H1 (cell line): Measurements from ENCODE around the gene A4GALT. TPM values are rescaled to one million over a fixed set of nuclear protein-coding genes. Genes with fewer than 3 reads are reported as not detected.

Experiments
- CTCF ChIA-PET: fragments of 300-600 bp; sonication (Branson Sonifier 250); formaldehyde crosslinking; loops from one replicate; lab custom pipeline; 2021; ENCODE audit not compliant: partially characterized antibody; lab: Charles Lee
- POLR2A ChIA-PET: fragments of 300-600 bp; sonication (Branson Sonifier 250); formaldehyde crosslinking; loops from one replicate; lab custom pipeline; 2021; ENCODE audit warnings: inconsistent platforms; ENCODE audit not compliant: partially characterized antibody; lab: Charles Lee
- DNase-seq, 2 experiments: peaks; one replicate each; pipeline versions ENCODE4 v3.0.0 to v3.0.0-alpha.2; 2010 to 2022; ENCODE audit warnings: low spot score in 2 of 2, low read depth in 1 of 2, mixed read lengths in 1 of 2
- FAIRE-seq: peaks from 2 replicates; lab custom pipeline; 2011; peaks lifted over from hg19 to GRCh38; lab: Jason Lieb, UNC
- H2AFZ ChIP-seq: 2 replicates; pipeline ENCODE4 v1.8.1; 2012; ENCODE audit warnings: low read length, inconsistent platforms
- H2AK5ac ChIP-seq: 2 replicates; pipeline ENCODE4 v1.6.1; 2013; ENCODE audit warnings: low read depth, low read length
- H2BK120ac ChIP-seq: replicated peaks from 2 replicates; pipeline ENCODE3; 2013; ENCODE audit warnings: low read depth, low read length, inconsistent platforms
- H2BK12ac ChIP-seq: 2 replicates; pipeline ENCODE4 v1.6.1; 2013; ENCODE audit warnings: low read depth, low read length
- H2BK15ac ChIP-seq: 2 replicates; pipeline ENCODE4 v1.6.1; 2013; ENCODE audit warnings: low read length
- H2BK20ac ChIP-seq: 2 replicates; pipeline ENCODE4 v1.6.1; 2013; ENCODE audit warnings: low read length
- H2BK5ac ChIP-seq: 2 replicates; pipeline ENCODE4 v1.6.1; 2013; ENCODE audit warnings: low read depth, low read length
- H3K14ac ChIP-seq: 2 replicates; pipeline ENCODE4 v1.6.1; 2013; ENCODE audit warnings: inconsistent platforms; ENCODE audit not compliant: insufficient read length
- H3K18ac ChIP-seq: 2 replicates; pipeline ENCODE4 v1.6.1; 2013; ENCODE audit warnings: low read length; ENCODE audit errors: extremely low read depth
- H3K23ac ChIP-seq: 2 replicates; pipeline ENCODE4 v1.6.1; 2013; ENCODE audit warnings: inconsistent platforms; ENCODE audit not compliant: insufficient read length
- H3K23me2 ChIP-seq: 2 replicates; pipeline ENCODE4 v1.6.1; 2013; ENCODE audit warnings: low read depth, low read length
- H3K27ac ChIP-seq: 2 replicates; pipeline ENCODE4 v1.6.1; 2011; ENCODE audit warnings: low read depth, low read length, inconsistent platforms
- H3K27me3 ChIP-seq, 4 experiments: replicated peaks in 1 of 4; 1 replicate in 1 of 4; 2 replicates in 3 of 4; pipeline versions ENCODE4 v1.6.1 to v1.8.1; 2011 to 2013; ENCODE audit warnings: low read length in 3 of 4, mild to moderate bottlenecking in 3 of 4, inconsistent platforms in 2 of 4, mixed read lengths in 2 of 4, moderate library complexity in 1 of 4; ENCODE audit not compliant: control insufficient read depth in 3 of 4, insufficient read depth in 3 of 4; ENCODE audit errors: extremely low read depth in 1 of 4
- H3K36me3 ChIP-seq, 4 experiments: 2 replicates each; pipeline versions ENCODE4 v1.6.1 to v1.8.1; 2011 to 2013; ENCODE audit warnings: mild to moderate bottlenecking in 4 of 4, low read length in 3 of 4, moderate library complexity in 2 of 4, control low read depth in 1 of 4, inconsistent platforms in 1 of 4; ENCODE audit not compliant: insufficient read depth in 4 of 4, control insufficient read depth in 2 of 4
- H3K4ac ChIP-seq: replicated peaks from 2 replicates; pipeline ENCODE3; 2013; ENCODE audit warnings: low read length, low read depth, mixed read lengths, inconsistent platforms; ENCODE audit not compliant: insufficient read length
- H3K4me1 ChIP-seq, 4 experiments: replicated peaks in 1 of 4; 1 replicate in 1 of 4; 2 replicates in 3 of 4; pipeline versions ENCODE4 v1.6.1 to v1.8.1; 2011 to 2013; ENCODE audit warnings: low read length in 3 of 4, inconsistent platforms in 2 of 4, mixed read lengths in 1 of 4; ENCODE audit not compliant: insufficient read depth in 4 of 4, control insufficient read depth in 3 of 4
- H3K4me2 ChIP-seq, 2 experiments: 2 replicates each; pipeline versions ENCODE4 v1.6.1 to v1.8.1; 2011 to 2013; ENCODE audit warnings: low read depth in 2 of 2, low read length in 2 of 2, control low read depth in 1 of 2, inconsistent platforms in 1 of 2, mild to moderate bottlenecking in 1 of 2; ENCODE audit not compliant: insufficient read depth in 1 of 2
- H3K4me3 ChIP-seq, 4 experiments: fragments of 200-600, 300-600 bp in 1 of 4; sonication (generic), shearing (Covaris generic), sonication (Bioruptor Twin) in 1 of 4; 2 replicates each; pipeline versions ENCODE4 v1.5.1 to v1.8.1; 2011 to 2016; ENCODE audit warnings: low read length in 4 of 4, low read depth in 3 of 4, control low read depth in 2 of 4, inconsistent platforms in 2 of 4, mild to moderate bottlenecking in 2 of 4, mixed read lengths in 1 of 4, moderate library complexity in 1 of 4; ENCODE audit not compliant: insufficient read depth in 2 of 4; ENCODE audit errors: extremely low read depth in 1 of 4
- H3K56ac ChIP-seq: replicated peaks from 2 replicates; pipeline ENCODE3; 2013; ENCODE audit warnings: low read depth, mild to moderate bottlenecking, mixed read lengths, low read length, inconsistent platforms; ENCODE audit not compliant: insufficient read length
- H3K79me1 ChIP-seq: 2 replicates; pipeline ENCODE4 v1.6.1; 2013; ENCODE audit warnings: low read depth, low read length, control low read depth
- H3K79me2 ChIP-seq, 2 experiments: 2 replicates each; pipeline versions ENCODE4 v1.6.1 to v1.8.1; 2012 to 2013; ENCODE audit warnings: low read length in 2 of 2, mild to moderate bottlenecking in 2 of 2, inconsistent platforms in 1 of 2; ENCODE audit not compliant: insufficient read depth in 2 of 2, control insufficient read depth in 1 of 2
- H3K9ac ChIP-seq, 4 experiments: replicated peaks in 1 of 4; 1 replicate in 1 of 4; 2 replicates in 3 of 4; pipeline versions ENCODE4 v1.6.1 to v1.8.1; 2011 to 2013; ENCODE audit warnings: low read depth in 3 of 4, low read length in 3 of 4, control low read depth in 2 of 4, mild to moderate bottlenecking in 2 of 4, moderate library complexity in 2 of 4, inconsistent platforms in 1 of 4; ENCODE audit errors: extremely low read depth in 1 of 4
- H3K9me3 ChIP-seq, 2 experiments: 2 replicates each; pipeline versions ENCODE4 v1.6.1 to v1.8.1; 2012 to 2013; ENCODE audit warnings: mild to moderate bottlenecking in 2 of 2, moderate library complexity in 2 of 2, control low read depth in 1 of 2, inconsistent platforms in 1 of 2, low read depth in 1 of 2, low read length in 1 of 2, mixed read lengths in 1 of 2; ENCODE audit not compliant: insufficient read depth in 2 of 2
- H4K20me1 ChIP-seq, 2 experiments: replicated peaks in 1 of 2; 2 replicates each; pipeline versions ENCODE3 to v1.8.1; 2011 to 2013; ENCODE audit warnings: inconsistent platforms in 2 of 2, low read length in 2 of 2, mild to moderate bottlenecking in 1 of 2; ENCODE audit not compliant: insufficient read depth in 2 of 2, control insufficient read depth in 1 of 2
- H4K5ac ChIP-seq: 2 replicates; pipeline ENCODE4 v1.6.1; 2013; ENCODE audit warnings: low read length, low read depth, mixed read lengths, inconsistent platforms; ENCODE audit not compliant: insufficient read length
- H4K8ac ChIP-seq: 2 replicates; pipeline ENCODE4 v1.8.0; 2013; ENCODE audit warnings: mild to moderate bottlenecking, moderate library complexity, low read length, inconsistent platforms; ENCODE audit not compliant: insufficient read depth; ENCODE audit errors: extremely low read depth
- H4K91ac ChIP-seq: replicated peaks from 2 replicates; pipeline ENCODE3; 2013; ENCODE audit warnings: low read length, mixed read lengths, inconsistent platforms; ENCODE audit not compliant: insufficient read length
- BACH1 ChIP-seq: IDR thresholded peaks from 2 replicates; pipeline ENCODE4 v1.6.1; 2012; ENCODE audit warnings: low read length, improper control_type of control experiment
- KDM4A ChIP-seq: IDR thresholded peaks from one replicate; pipeline ENCODE4 v1.7.1; 2012; ENCODE audit warnings: low read depth, mild to moderate bottlenecking, moderate library complexity, low read length, inconsistent platforms; ENCODE audit not compliant: severe bottlenecking
- MAFK ChIP-seq: IDR thresholded peaks from 2 replicates; pipeline ENCODE4 v1.6.1; 2012; ENCODE audit warnings: low read depth, mild to moderate bottlenecking, improper control_type of control experiment, low read length
- SP2 ChIP-seq: IDR thresholded peaks from 2 replicates; pipeline ENCODE4 v1.6.1; 2012; ENCODE audit warnings: mild to moderate bottlenecking, low read length, inconsistent platforms
- SUZ12 ChIP-seq: fragments of 200-600 bp; sonication (generic); IDR thresholded peaks from 2 replicates; pipeline ENCODE4 v1.6.1; 2012; ENCODE audit warnings: mild to moderate bottlenecking, inconsistent platforms, low read length, moderate library complexity, mixed read lengths
- TBP ChIP-seq: IDR thresholded peaks from 2 replicates; pipeline ENCODE4 v1.6.1; 2011; ENCODE audit warnings: low read depth, low read length, improper control_type of control experiment
- TEAD4 ChIP-seq: IDR thresholded peaks from 2 replicates; pipeline ENCODE4 v1.6.1; 2012; ENCODE audit warnings: low read depth, low read length, inconsistent platforms, mixed read lengths
- WGBS, 2 experiments: shearing (Covaris generic) in 1 of 2; methylation state at CpG; one replicate each; pipeline versions ENCODE4 v1.1.6 to v1.1.7; 2013 to 2015; ENCODE audit warnings: low lambda C conversion rate in 2 of 2, mixed read lengths in 2 of 2, inconsistent platforms in 1 of 2, low coverage in 1 of 2, missing lambda C conversion rate in 1 of 2; ENCODE audit not compliant: insufficient replicate concordance in 2 of 2, insufficient coverage in 1 of 2, insufficient read length in 1 of 2; ENCODE audit errors: extremely low coverage in 1 of 2, missing lambda C conversion rate in 1 of 2; 5-methylcytosine and 5-hydroxymethylcytosine counted together
- polyA plus RNA-seq, 7 experiments: library from polyadenylated mRNA; depleted of rRNA in 3 of 7; stranded (reverse) in 5 of 7; unstranded in 2 of 7; fragments of >200 nt in 5 of 7; fragments of 200-250 nt in 2 of 7; gene quantifications; 1 replicate in 5 of 7; 2 replicates in 1 of 7; 4 replicates in 1 of 7; pipeline versions ENCODE4 v1.2.1 to v1.2.3, GENCODE V29; 2011 to 2013; ENCODE audit warnings: missing spikeins in 2 of 7, mixed read lengths in 2 of 7
- total RNA-seq: library from RNA; stranded (reverse); fragmentation: NEBNext Ultra II Directional; extraction: Animal tissue kit (Norgen Biotek cat#: 25700); gene quantifications from 2 replicates; pipeline ENCODE4 v1.2.1, GENCODE V29; 2021

A4GALT gene
- total and polyA plus RNA-seq, 2 of the 8 experiments (the other 6 are each of a cell fraction or from before 2014, with no cell fraction given), result 7.2 to 13.8 TPM

DNA sequence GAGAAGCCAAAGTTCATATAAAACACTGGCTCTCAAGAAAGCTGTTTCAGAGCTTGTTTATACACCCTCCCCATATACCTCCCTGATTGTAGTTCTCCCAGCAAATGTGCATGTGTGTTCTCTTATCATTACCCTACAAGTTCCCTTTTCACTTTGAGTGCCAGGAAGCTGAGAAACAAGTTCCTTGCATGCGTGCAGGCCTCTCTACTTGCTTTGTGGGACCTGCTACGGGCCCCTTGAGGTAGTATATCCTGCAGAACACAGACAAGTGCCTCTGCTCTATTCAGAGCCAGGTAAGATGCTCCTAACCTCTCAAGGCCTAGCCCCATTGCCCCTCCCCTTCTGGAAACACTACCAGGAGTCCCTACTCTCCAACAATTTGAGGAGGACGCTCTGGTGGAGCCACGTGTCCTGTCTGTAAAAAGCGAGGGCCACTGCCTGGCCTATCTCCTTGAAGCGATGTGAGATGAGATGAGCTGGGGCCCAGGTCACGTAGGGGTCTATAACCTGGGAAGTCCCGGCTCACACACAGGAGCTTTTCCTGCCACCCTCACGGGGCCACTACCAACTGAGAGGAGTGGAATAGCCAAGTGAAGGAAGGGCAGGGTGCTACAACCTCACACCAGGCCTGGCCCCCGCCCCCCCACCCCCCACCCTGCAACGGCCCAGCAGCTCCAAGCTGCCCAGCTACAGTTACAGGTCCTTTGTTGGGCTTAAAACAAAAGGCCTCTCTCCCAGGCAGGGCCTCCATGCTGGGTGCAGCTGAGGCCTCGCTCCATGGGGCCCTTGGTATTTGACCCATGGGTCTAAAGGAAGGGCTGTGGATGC lies 77.7 kb downstream of the A4GALT start:
- H4K20me1 ChIP-seq, result peaks cover under 1 to 10% of the 10 kb centered on the region in 2 experiments
- no peak for FAIRE-seq

More for the DNA sequence above, 77.7 kb downstream of the A4GALT start:
- 0 out of 2 replicates have a peak overlapping the region, but pooled peaks have one; percentile 9 for H2BK12ac ChIP-seq
- 0 out of 7 replicates have a peak, but pooled peaks cover 0 to 2% (median 0%) of the 10 kb centered on the region in 4 experiments for H3K27me3 ChIP-seq
- H2BK120ac ChIP-seq, result no peak overlapping the region
- no peak overlapping the region for H3K56ac ChIP-seq
- peak overlapping the region; percentile 36 for H3K27ac ChIP-seq
- no peak overlapping the region for H4K91ac ChIP-seq
- H4K8ac ChIP-seq, result no peak overlapping the region
- no peak overlapping the region for H2BK15ac ChIP-seq
- H3K4me2 ChIP-seq, result no peak overlapping the region
- H3K23ac ChIP-seq, result no peak overlapping the region
- no peak overlapping the region for H2AK5ac ChIP-seq
- no peaks in the 10 kb centered on the region for H3K9me3 ChIP-seq
- POLR2A ChIA-PET, result interaction anchor here (0.7 to 4.6 kb wide), 5 partner anchors 11 to 50 kb away, joined by 3 to 39 read pairs (median 3); partner anchors contain the start of gene POLDIP3
- H3K4me3 ChIP-seq, result no peak overlapping the region
- peak overlapping the region; percentile 38 for H3K4ac ChIP-seq
- H3K9ac ChIP-seq, result no peak overlapping the region
- H3K14ac ChIP-seq, result no peak overlapping the region
- 85% methylated on average over 11 of the region's 12 CpGs; no CpG with 5 or more reads in 1 of the 2 experiments for WGBS, 2 experiments
- no peak overlapping the region; the same call in 1 of the 2 replicates for H3K18ac ChIP-seq
- no peaks in the 10 kb centered on the region for H3K36me3 ChIP-seq
- H2AFZ ChIP-seq, result no peak overlapping the region
- H2BK5ac ChIP-seq, result no peak overlapping the region
- H3K79me2 ChIP-seq, result peaks cover 0 to 33% of the 10 kb centered on the region in 2 experiments; a peak in 2 of 4 replicates
- H3K79me1 ChIP-seq, result peaks cover 15% of the 10 kb centered on the region
- TF ChIP-seq SUZ12 (no peak), SP2 (no peak), MAFK (no peak), KDM4A (no peak), TBP (no peak), BACH1 (no peak), TEAD4 (no peak)
- H3K4me1 ChIP-seq, result peaks cover 7 to 20% (median 15%) of the 10 kb centered on the region in 4 experiments
- CTCF ChIA-PET, result interaction anchor here (0.6 to 1.6 kb wide), 7 partner anchors 9 to 627 kb away, joined by 3 to 6 read pairs (median 4); no protein-coding TSS in a partner anchor
- no peak overlapping the region for H2BK20ac ChIP-seq
- DNase-seq, result no peak
- H3K23me2 ChIP-seq, result no peaks in the 10 kb centered on the region
- H4K5ac ChIP-seq, result no peak overlapping the region
